Mononuclear cell (primary cell): Measurements from ENCODE around the gene CACNG6. TPM values are rescaled to one million over a fixed set of nuclear protein-coding genes. Genes with fewer than 3 reads are reported as not detected.

Experiments
- H3K27me3 ChIP-seq: 2 replicates; pipeline ENCODE4 v1.6.0; 2011; ENCODE audit warnings: low read length, control low read depth; ENCODE audit not compliant: insufficient read depth
- H3K4me1 ChIP-seq: 2 replicates; pipeline ENCODE4 v1.5.1; 2011; ENCODE audit warnings: mild to moderate bottlenecking, low read length, control low read depth; ENCODE audit not compliant: insufficient read depth
- H3K4me3 ChIP-seq: 2 replicates; pipeline ENCODE4 v1.5.1; 2011; ENCODE audit warnings: mild to moderate bottlenecking, low read length, moderate library complexity
- H3K9me3 ChIP-seq: 2 replicates; pipeline ENCODE4 v1.5.1; 2011; ENCODE audit warnings: low read depth, mild to moderate bottlenecking, control low read depth, low read length
- total RNA-seq: library from RNA; depleted of rRNA; stranded (reverse); fragments of >200 nt; gene quantifications from one replicate; pipeline ENCODE4 v1.2.3, GENCODE V29; 2012

The CACNG6 gene
- total RNA-seq, 1 donor: not detected

DNA sequence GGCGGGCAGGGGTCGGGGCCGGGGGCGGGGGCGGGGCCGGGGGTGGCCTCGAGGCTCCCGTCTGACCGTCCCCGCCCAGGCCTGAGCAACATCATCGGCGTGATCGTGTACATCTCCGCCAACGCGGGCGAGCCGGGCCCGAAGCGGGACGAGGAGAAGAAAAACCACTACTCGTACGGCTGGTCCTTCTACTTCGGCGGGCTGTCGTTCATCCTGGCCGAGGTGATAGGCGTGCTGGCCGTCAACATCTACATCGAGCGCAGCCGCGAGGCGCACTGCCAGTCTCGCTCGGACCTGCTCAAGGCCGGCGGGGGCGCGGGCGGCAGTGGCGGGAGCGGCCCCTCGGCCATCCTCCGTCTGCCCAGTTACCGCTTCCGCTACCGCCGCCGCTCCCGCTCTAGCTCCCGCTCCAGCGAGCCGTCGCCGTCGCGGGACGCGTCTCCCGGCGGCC is 9.4 kb upstream of the CACNG6 start:
- Histone ChIP-seq H3K27me3 (peaks cover 51% of the 10 kb centered on the region), H3K9me3 (no peaks in the 10 kb centered on the region), H3K4me3 (no peak overlapping the region), H3K4me1 (peaks cover 27% of the 10 kb centered on the region)

DNA sequence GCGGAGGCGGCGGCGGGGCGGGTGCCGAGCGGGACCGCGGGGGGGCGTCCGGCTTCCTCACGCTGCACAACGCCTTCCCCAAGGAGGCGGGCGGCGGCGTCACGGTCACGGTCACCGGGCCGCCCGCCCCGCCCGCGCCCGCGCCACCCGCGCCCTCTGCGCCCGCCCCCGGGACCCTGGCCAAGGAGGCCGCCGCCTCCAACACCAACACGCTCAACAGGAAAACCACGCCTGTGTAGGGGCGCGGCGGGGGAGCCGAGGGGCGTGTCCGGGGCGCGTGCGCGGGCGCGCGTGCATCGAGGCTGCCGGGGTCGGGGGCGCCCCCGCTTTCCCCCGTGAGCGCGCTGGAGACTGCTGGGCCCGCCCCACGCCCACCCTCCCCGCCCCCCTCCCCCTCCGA is 8.8 kb upstream of the CACNG6 start:
- H3K4me1 ChIP-seq: peaks cover 26% of the 10 kb centered on the region
- H3K27me3 ChIP-seq: peaks cover 51% of the 10 kb centered on the region
- no peaks in the 10 kb centered on the region for H3K9me3 ChIP-seq
- H3K4me3 ChIP-seq: no peak overlapping the region

DNA sequence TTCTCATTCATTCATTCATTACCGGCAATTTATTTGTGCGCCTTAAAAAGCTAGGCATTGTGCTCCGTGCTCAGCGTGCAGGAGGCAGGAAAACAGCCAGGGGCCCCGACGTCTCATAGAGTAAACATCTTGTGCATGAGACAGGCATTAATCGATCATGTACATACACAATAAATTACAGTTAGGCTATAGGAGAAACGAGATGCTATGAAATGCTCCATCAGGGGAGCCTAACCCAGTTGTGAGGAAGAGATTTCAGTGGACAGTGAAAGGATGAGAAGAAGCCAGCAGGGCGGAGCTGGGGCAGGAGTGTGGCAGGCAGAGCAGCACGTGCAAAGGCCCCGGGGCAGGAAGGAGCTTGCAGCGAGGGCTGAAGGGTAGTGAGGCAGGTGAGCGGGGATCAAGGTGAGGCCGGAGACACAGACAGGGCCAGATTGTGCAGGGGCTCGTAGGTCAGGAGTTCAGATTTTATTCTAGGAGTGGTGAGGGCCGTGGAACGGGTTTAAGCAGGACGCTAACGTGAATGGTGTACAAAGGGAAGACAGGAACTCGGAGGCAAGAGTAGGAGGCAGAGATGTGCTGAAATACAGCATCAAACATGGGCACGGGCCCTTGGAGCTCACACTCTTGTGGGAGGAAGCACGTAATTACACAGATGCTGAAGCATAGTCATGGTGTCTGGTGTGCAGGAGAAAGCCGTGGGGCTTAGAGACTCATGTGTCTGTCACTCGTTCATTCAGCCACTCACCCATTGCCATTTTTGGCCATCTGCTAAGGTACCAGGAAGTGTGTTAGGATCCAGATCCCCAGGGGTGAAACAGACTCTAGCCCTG is 7.8 kb upstream of the CACNG6 start:
- peaks cover 42% of the 10 kb centered on the region for H3K27me3 ChIP-seq

DNA sequence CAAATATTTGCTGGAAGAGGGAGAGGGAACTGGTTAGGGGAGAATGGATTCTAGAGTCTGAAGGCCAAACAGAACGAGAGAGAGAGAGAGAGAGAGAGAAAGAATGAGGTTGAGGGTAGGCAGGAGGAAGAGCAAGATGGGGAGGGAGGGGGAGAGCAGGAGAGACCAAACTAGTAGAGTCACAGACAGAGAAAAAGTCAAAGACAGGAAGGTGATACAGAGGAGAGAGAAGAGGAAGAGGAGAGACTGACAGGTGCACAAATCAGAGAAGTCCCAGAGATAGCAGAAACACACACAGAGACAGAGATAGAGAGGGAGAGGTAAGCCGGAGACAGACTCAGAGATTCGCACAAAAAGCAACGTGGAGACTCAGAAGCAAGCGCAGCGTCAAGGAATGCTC is 5.6 kb upstream of the CACNG6 start:
- H3K9me3 ChIP-seq: no peaks in the 10 kb centered on the region
- H3K27me3 ChIP-seq: peaks cover 24% of the 10 kb centered on the region

More for the DNA sequence above, 7.8 kb upstream of the CACNG6 start:
- Histone ChIP-seq H3K9me3 (no peaks in the 10 kb centered on the region), H3K4me1 (peaks cover 17% of the 10 kb centered on the region), H3K4me3 (no peak overlapping the region)

GRCh38 chr19:53988981-53989380 is 2.5 kb upstream of the CACNG6 start:
- H3K4me3 ChIP-seq: no peak overlapping the region
- H3K9me3 ChIP-seq: no peaks in the 10 kb centered on the region
- H3K4me1 ChIP-seq: peaks cover 3% of the 10 kb centered on the region
- peaks cover 26% of the 10 kb centered on the region for H3K27me3 ChIP-seq

More for the DNA sequence above, 5.6 kb upstream of the CACNG6 start:
- Histone ChIP-seq H3K4me1 (no peaks in the 10 kb centered on the region), H3K4me3 (no peak overlapping the region)

GRCh38 chr19:53989600-53990533 is 1.6 kb upstream of the CACNG6 start:
- Histone ChIP-seq H3K27me3 (peaks cover 25% of the 10 kb centered on the region), H3K4me3 (no peak overlapping the region), H3K4me1 (peaks cover 3% of the 10 kb centered on the region), H3K9me3 (no peaks in the 10 kb centered on the region)

- Histone ChIP-seq H3K4me3 (no peak overlapping the region), H3K9me3 (no peaks in the 10 kb centered on the region), H3K27me3 (peaks cover 25% of the 10 kb centered on the region)
Measured at GRCh38 chr19:53992211-53992610, 774 bp downstream of the CACNG6 start.

GRCh38 chr19:53992815-53993214 is 1.4 kb downstream of the CACNG6 start:
- Histone ChIP-seq H3K4me3 (no peak overlapping the region), H3K9me3 (no peaks in the 10 kb centered on the region), H3K4me1 (peaks cover 3% of the 10 kb centered on the region), H3K27me3 (peaks cover 25% of the 10 kb centered on the region)

More at GRCh38 chr19:53992211-53992610, 774 bp downstream of the CACNG6 start:
- H3K4me1 ChIP-seq: peaks cover 3% of the 10 kb centered on the region

DNA sequence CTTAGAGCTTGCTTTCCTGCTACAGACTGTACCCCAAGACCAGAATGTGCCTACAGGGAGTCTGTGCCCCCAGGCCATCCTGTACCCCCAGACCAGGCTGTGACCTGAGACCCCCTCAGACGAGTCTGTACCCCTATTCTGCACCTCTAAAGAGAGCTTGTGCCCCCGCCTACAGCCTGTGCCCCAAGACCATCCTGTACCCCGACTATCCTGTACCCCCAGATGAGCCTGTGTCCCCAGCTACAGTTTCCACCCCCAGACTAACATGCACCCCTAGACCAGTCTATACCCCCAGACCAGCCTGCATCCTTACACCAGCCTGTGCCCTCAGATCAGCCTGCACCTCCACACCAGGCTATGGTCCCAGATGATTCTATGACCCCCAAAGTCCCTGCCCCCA is 2.0 kb downstream of the CACNG6 start:
- Histone ChIP-seq H3K4me1 (peaks cover 3% of the 10 kb centered on the region), H3K9me3 (no peaks in the 10 kb centered on the region), H3K4me3 (no peak overlapping the region), H3K27me3 (peaks cover 25% of the 10 kb centered on the region)

DNA sequence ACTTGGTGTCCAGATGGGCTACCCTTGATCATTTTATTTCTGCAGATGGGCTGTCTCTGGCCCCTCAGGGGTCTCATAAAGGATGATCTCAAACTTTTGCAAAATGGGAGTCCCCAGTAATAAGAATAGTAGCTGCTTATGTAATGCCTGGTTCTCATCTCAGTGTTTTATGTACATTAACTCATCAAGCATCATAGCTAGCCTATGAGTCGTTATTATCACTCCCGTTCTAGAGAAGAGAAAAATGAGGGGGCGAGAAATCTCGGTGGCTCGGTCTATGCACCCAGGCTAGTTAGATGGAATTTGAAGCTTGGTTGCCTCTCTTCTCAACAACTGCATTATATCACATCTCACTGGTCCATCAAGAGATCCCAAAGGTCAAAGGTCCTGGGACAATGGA is 3.4 kb downstream of the CACNG6 start:
- peaks cover 25% of the 10 kb centered on the region for H3K27me3 ChIP-seq
- H3K4me3 ChIP-seq: no peak overlapping the region
- H3K9me3 ChIP-seq: no peaks in the 10 kb centered on the region
- peaks cover 3% of the 10 kb centered on the region for H3K4me1 ChIP-seq

DNA sequence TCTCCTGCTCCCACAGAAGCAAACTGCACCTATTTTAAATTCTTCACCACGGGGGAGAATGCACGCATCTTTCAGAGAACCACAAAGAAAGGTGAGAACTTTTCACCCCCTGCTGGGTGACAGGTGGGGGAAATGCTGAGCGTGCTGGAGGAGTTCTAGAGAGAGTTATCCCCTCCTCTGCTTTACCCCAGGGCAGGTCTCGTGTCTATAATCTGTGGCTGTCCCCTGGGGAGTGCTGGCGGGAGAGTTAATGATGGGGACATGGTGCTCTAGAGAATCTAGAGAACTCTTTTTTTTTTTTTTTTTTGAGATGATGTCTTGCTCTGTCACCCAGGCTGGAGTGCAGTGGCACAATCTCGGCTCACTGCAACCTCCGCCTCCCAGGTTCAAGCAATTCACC is 6.8 kb downstream of the CACNG6 start:
- no peak overlapping the region for H3K4me3 ChIP-seq
- H3K9me3 ChIP-seq: no peaks in the 10 kb centered on the region
- no peaks in the 10 kb centered on the region for H3K4me1 ChIP-seq
- peaks cover 10% of the 10 kb centered on the region for H3K27me3 ChIP-seq

GRCh38 chr19:53999694-54000093 is 8.3 kb downstream of the CACNG6 start:
- Histone ChIP-seq H3K9me3 (no peaks in the 10 kb centered on the region), H3K27me3 (no peaks in the 10 kb centered on the region), H3K4me1 (no peaks in the 10 kb centered on the region), H3K4me3 (no peak overlapping the region)

DNA sequence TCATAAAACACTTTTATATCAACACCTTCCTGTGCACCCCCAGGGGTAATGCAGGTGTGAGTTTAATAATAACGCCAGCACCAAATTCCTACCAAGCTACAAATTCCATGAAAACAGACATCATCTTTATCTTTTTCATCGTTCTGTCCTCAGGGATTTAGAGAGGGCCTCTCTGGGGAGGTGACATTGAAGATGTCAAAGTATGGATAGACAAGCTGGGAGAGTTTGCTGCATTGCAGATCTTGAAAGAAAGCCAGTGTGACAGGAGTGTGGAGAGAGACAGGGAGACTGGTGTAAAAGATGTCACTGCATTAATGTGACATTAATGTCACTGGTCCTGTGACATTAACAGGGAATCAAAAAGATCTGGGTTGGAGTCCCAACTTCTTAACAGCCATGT is 10.1 kb downstream of the CACNG6 start:
- Histone ChIP-seq H3K9me3 (no peaks in the 10 kb centered on the region), H3K4me1 (no peaks in the 10 kb centered on the region), H3K4me3 (no peak overlapping the region), H3K27me3 (no peaks in the 10 kb centered on the region)

- Histone ChIP-seq H3K9me3 (no peaks in the 10 kb centered on the region), H3K27me3 (no peaks in the 10 kb centered on the region), H3K4me1 (no peaks in the 10 kb centered on the region), H3K4me3 (no peak overlapping the region)
Measured at GRCh38 chr19:54002495-54003315, 11.3 kb downstream of the CACNG6 start.
